ENCODE measurements around the gene GDF2. TPM values are rescaled to one million over a fixed set of nuclear protein-coding genes. Genes with fewer than 3 reads are reported as not detected.

GDF2 gene
- total RNA-seq, 1 donor from 2014 or later = not detected

DNA sequence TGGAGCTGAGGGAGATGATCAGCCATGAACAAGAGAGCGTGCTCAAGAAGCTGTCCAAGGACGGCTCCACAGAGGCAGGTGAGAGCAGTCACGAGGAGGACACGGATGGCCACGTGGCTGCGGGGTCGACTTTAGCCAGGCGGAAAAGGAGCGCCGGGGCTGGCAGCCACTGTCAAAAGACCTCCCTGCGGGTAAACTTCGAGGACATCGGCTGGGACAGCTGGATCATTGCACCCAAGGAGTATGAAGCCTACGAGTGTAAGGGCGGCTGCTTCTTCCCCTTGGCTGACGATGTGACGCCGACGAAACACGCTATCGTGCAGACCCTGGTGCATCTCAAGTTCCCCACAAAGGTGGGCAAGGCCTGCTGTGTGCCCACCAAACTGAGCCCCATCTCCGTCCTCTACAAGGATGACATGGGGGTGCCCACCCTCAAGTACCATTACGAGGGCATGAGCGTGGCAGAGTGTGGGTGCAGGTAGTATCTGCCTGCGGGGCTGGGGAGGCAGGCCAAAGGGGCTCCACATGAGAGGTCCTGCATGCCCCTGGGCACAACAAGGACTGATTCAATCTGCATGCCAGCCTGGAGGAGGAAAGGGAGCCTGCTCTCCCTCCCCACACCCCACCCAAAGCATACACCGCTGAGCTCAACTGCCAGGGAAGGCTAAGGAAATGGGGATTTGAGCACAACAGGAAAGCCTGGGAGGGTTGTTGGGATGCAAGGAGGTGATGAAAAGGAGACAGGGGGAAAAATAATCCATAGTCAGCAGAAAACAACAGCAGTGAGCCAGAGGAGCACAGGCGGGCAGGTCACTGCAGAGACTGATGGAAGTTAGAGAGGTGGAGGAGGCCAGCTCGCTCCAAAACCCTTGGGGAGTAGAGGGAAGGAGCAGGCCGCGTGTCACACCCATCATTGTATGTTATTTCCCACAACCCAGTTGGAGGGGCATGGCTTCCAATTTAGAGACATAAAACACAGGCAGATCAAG lies 3.3 kb downstream of the GDF2 start:
- Mint-ChIP-seq H3K27ac (no peak overlapping the region), H3K4me1 (peaks cover 21% of the 10 kb centered on the region), H3K4me3 (no peak overlapping the region), H3K9me3 (no peaks in the 10 kb centered on the region), H3K27me3 (ENCODE audit: low read depth) (peaks cover 36% of the 10 kb centered on the region), H3K36me3 (no peaks in the 10 kb centered on the region)
- TF ChIP-seq, protein P1, sequence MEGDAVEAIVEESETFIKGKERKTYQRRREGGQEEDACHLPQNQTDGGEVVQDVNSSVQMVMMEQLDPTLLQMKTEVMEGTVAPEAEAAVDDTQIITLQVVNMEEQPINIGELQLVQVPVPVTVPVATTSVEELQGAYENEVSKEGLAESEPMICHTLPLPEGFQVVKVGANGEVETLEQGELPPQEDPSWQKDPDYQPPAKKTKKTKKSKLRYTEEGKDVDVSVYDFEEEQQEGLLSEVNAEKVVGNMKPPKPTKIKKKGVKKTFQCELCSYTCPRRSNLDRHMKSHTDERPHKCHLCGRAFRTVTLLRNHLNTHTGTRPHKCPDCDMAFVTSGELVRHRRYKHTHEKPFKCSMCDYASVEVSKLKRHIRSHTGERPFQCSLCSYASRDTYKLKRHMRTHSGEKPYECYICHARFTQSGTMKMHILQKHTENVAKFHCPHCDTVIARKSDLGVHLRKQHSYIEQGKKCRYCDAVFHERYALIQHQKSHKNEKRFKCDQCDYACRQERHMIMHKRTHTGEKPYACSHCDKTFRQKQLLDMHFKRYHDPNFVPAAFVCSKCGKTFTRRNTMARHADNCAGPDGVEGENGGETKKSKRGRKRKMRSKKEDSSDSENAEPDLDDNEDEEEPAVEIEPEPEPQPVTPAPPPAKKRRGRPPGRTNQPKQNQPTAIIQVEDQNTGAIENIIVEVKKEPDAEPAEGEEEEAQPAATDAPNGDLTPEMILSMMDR (IDR thresholded peaks at IDR 0.05; ENCODE audit: unreplicated experiment) = no peak
- no peak for DNase-seq (ENCODE audit: low spot score in 2 of 2, unreplicated experiment in 2 of 2)

DNA sequence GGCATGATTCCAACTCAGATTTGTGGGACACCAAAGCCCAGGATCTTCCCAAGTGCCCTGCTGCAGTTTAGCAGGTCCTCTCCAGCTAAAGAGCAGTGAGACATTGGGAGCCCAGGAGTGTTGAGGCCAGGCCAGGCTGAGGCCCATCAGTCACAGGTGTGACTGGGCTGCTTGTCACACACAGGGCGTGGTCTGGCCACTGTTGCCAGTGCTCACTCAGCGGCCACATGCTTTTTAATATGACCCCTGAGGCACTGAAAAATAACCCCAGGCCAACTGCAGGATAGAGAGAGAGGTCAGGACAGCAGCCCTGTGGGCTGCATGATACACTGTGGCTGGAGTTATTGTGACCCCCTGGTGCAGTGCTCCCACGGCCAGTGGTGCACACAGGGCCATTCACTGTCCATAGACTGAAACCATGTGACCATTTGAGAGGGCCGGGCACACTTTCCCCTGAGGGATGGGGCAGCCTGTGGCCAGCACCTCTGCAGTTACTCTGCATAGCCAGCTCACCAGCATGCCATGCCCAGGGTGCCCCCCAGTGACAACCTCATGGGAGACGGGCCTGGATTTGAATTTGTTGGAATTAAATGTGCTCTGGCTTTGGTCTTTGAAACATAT lies 4.2 kb downstream of the GDF2 start:
- Mint-ChIP-seq H3K4me3 (no peak overlapping the region), H3K36me3 (no peaks in the 10 kb centered on the region), H3K27ac (no peak overlapping the region), H3K9me3 (no peaks in the 10 kb centered on the region), H3K27me3 (ENCODE audit: low read depth) (peaks cover 28% of the 10 kb centered on the region), H3K4me1 (peaks cover 16% of the 10 kb centered on the region)
- TF ChIP-seq, protein P1 (IDR thresholded peaks at IDR 0.05; ENCODE audit: unreplicated experiment) = no peak
- no peak for DNase-seq (ENCODE audit: low spot score in 2 of 2, unreplicated experiment in 2 of 2)

DNA sequence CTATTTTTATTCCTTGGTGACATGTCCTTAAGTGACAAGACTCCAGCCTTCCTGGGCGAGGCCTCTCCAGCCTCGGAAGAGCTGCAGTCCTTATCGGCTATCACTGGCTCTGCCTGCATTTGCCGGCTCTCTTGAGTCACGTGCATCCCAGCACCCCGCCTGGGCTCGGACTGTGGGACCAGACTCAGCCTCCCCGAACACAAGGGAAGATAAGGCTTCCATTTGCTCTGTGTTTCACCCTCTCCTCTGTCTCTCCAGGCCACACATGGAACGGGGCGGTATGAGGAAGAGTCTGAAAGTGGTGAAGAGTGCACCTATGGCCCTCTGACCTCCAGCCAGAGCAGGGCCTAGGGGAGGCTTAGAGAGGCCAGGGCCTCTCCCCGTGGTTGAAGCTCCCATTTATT lies 4.7 kb downstream of the GDF2 start:
- Mint-ChIP-seq H3K9me3 (no peaks in the 10 kb centered on the region), H3K4me1 (peaks cover 19% of the 10 kb centered on the region), H3K27ac (no peak overlapping the region), H3K36me3 (no peaks in the 10 kb centered on the region), H3K4me3 (no peak overlapping the region), H3K27me3 (ENCODE audit: low read depth) (peaks cover 23% of the 10 kb centered on the region)
- TF ChIP-seq, protein P1 (IDR thresholded peaks at IDR 0.05; ENCODE audit: unreplicated experiment) = no peak
- no peak for DNase-seq (ENCODE audit: low spot score in 2 of 2, unreplicated experiment in 2 of 2)

DNA sequence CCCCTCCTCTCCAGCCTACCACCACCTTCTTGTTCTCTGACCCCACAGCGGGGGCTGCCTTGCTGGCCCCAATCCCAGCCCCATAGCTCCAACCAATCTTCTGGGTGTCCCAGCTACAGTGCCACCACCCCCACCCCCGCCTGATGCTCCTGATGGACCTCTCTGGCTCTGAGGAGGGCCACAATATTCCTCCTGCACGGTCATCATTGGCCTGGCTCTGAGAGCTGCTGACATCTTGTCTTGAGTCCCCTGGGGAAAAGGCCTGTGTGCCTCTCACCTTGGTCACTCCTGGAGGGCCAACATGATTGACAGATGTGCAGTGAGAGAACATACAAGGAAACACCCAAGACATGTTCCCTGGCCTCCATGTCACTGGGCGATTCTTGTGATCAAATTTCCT lies 7.6 kb downstream of the GDF2 start:
- H3K9me3 Mint-ChIP-seq = no peaks in the 10 kb centered on the region
- H3K27me3 Mint-ChIP-seq (ENCODE audit: low read depth) = peaks cover 29% of the 10 kb centered on the region
- H3K27ac Mint-ChIP-seq = no peak overlapping the region
- no peak overlapping the region for H3K4me3 Mint-ChIP-seq
- no peaks in the 10 kb centered on the region for H3K36me3 Mint-ChIP-seq
- no peak for DNase-seq (ENCODE audit: low spot score in 2 of 2, unreplicated experiment in 2 of 2)
- H3K4me1 Mint-ChIP-seq = peaks cover 3% of the 10 kb centered on the region
- TF ChIP-seq, protein P1 (IDR thresholded peaks at IDR 0.05; ENCODE audit: unreplicated experiment) = no peak

DNA sequence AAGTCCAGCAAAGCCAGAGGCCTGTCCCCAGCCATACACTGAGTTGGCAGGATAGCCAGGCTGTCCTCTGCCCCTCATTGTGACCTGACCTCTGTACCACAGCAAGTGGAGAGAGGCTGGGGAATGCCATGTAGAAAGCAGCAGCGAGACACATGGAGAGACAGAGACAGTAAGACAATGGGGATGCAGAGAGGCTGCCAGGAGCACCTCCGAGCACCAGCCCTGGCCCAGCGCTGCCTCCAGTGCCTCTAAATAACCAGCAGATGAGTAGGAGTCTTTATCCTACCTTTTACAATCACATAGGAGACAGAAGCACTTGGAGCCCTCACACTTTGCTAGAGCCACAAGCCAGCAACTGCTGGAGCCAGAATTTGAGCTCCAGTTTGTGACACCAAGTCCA lies 8.1 kb downstream of the GDF2 start:
- no peak overlapping the region for H3K27ac Mint-ChIP-seq
- no peak overlapping the region for H3K4me3 Mint-ChIP-seq
- H3K4me1 Mint-ChIP-seq = peaks cover 3% of the 10 kb centered on the region
- peaks cover 30% of the 10 kb centered on the region for H3K27me3 Mint-ChIP-seq (ENCODE audit: low read depth)
- no peak for DNase-seq (ENCODE audit: low spot score in 2 of 2, unreplicated experiment in 2 of 2)
- TF ChIP-seq, protein P1 (IDR thresholded peaks at IDR 0.05; ENCODE audit: unreplicated experiment) = no peak
- no peaks in the 10 kb centered on the region for H3K36me3 Mint-ChIP-seq
- no peaks in the 10 kb centered on the region for H3K9me3 Mint-ChIP-seq
